IMR-90 (cell line): ENCODE data around the gene MYLK4. TPM values are rescaled to one million over a fixed set of nuclear protein-coding genes. Genes with fewer than 3 reads are reported as not detected.

Experiments
- ATAC-seq: fragments of 200-7000 bp; cut with Tn5 transposase; 2 replicates; pipeline ENCODE4 v1.9.1; 2020; ENCODE audit warnings: low read depth, mild to moderate bottlenecking, moderate library complexity
- BruUV-seq: library from RNA; stranded (reverse); fragments of 400-500 nt; replicated peaks from 2 replicates; lab custom pipeline; 2021; lab: Mats Ljungman, UMichigan
- CTCF ChIA-PET: fragments of 300-600 bp; formaldehyde crosslinking; extraction: SDS; loops from one replicate; lab custom pipeline; 2021; ENCODE audit warnings: antibody characterized with exemption; lab: Yijun Ruan, JAX
- POLR2A ChIA-PET: fragments of 300-600 bp; sonication (Branson Sonifier 250); formaldehyde crosslinking; loops from one replicate; lab custom pipeline; 2022; ENCODE audit warnings: antibody characterized with exemption; ENCODE audit not compliant: unreplicated experiment; lab: Charles Lee
- DNase-seq: peaks from one replicate; pipeline ENCODE4 v3.0.0; 2013
- H2AFZ ChIP-seq: replicated peaks from 2 replicates; pipeline ENCODE3; 2013; ENCODE audit warnings: low read length, mild to moderate bottlenecking; ENCODE audit not compliant: poor library complexity
- H2AK5ac ChIP-seq: 2 replicates; pipeline ENCODE4 v1.6.1; 2013; ENCODE audit warnings: low read depth, low read length, inconsistent platforms
- H2AK9ac ChIP-seq: replicated peaks from 2 replicates; pipeline ENCODE3; 2013; ENCODE audit warnings: mild to moderate bottlenecking, low read depth, low read length, moderate library complexity; ENCODE audit not compliant: poor library complexity
- H2BK120ac ChIP-seq: 2 replicates; pipeline ENCODE4 v1.6.1; 2013; ENCODE audit warnings: low read depth, low read length, inconsistent platforms
- H2BK15ac ChIP-seq: 3 replicates; pipeline ENCODE4 v1.6.1; 2013; ENCODE audit warnings: low read depth, low read length, inconsistent platforms
- H2BK20ac ChIP-seq: 2 replicates; pipeline ENCODE4 v1.6.1; 2013; ENCODE audit warnings: low read depth, mild to moderate bottlenecking, inconsistent platforms, low read length, moderate library complexity
- H2BK5ac ChIP-seq: 2 replicates; pipeline ENCODE4 v1.6.1; 2013; ENCODE audit warnings: mild to moderate bottlenecking, low read depth, low read length, inconsistent platforms; ENCODE audit not compliant: poor library complexity, severe bottlenecking
- H3K14ac ChIP-seq: replicated peaks from 2 replicates; pipeline ENCODE4 v1.6.1; 2013; ENCODE audit warnings: low read depth, low read length, inconsistent platforms
- H3K18ac ChIP-seq: 2 replicates; pipeline ENCODE4 v1.6.1; 2013; ENCODE audit warnings: low read depth, low read length, control low read depth
- H3K23ac ChIP-seq: 2 replicates; pipeline ENCODE4 v1.6.1; 2013; ENCODE audit warnings: low read depth, low read length, inconsistent platforms
- H3K27ac ChIP-seq: 2 replicates; pipeline ENCODE4 v1.5.1; 2013; ENCODE audit warnings: mild to moderate bottlenecking, control low read depth, low read length; ENCODE audit not compliant: insufficient read depth
- H3K27me3 ChIP-seq: 2 replicates; pipeline ENCODE4 v1.6.1; 2013; ENCODE audit warnings: low read length; ENCODE audit not compliant: control insufficient read depth, insufficient read depth
- H3K36me3 ChIP-seq: 2 replicates; pipeline ENCODE4 v1.6.1; 2013; ENCODE audit warnings: low read length, mixed read lengths; ENCODE audit not compliant: control insufficient read depth, insufficient read depth
- H3K4ac ChIP-seq: 2 replicates; pipeline ENCODE4 v1.6.1; 2013; ENCODE audit warnings: low read depth, low read length, inconsistent platforms
- H3K4me1 ChIP-seq: 2 replicates; pipeline ENCODE4 v1.6.1; 2013; ENCODE audit warnings: low read length, mixed read lengths; ENCODE audit not compliant: control insufficient read depth, insufficient read depth
- H3K4me2 ChIP-seq: 2 replicates; pipeline ENCODE4 v1.6.1; 2013; ENCODE audit warnings: low read depth, mild to moderate bottlenecking, control low read depth, low read length, moderate library complexity
- H3K4me3 ChIP-seq: 2 replicates; pipeline ENCODE4 v1.5.1; 2013; ENCODE audit warnings: low read depth, mild to moderate bottlenecking, control low read depth, low read length, moderate library complexity; ENCODE audit not compliant: insufficient read depth
- H3K56ac ChIP-seq: 2 replicates; pipeline ENCODE4 v1.6.1; 2013; ENCODE audit warnings: low read length, inconsistent platforms; ENCODE audit not compliant: insufficient read depth; ENCODE audit errors: extremely low read depth
- H3K79me1 ChIP-seq, 2 experiments: 2 replicates each; pipeline ENCODE4 v1.6.1; 2013; ENCODE audit warnings: low read length in 2 of 2, inconsistent platforms in 1 of 2, low read depth in 1 of 2
- H3K9ac ChIP-seq: 2 replicates; pipeline ENCODE4 v1.6.1; 2013; ENCODE audit warnings: low read depth, low read length, control low read depth
- H3K9me1 ChIP-seq: 2 replicates; pipeline ENCODE4 v1.6.1; 2013; ENCODE audit warnings: low read length, inconsistent platforms; ENCODE audit not compliant: insufficient read depth
- H3K9me3 ChIP-seq: 2 replicates; pipeline ENCODE4 v1.6.1; 2013; ENCODE audit warnings: low read length; ENCODE audit not compliant: control insufficient read depth, insufficient read depth
- H4K20me1 ChIP-seq: 2 replicates; pipeline ENCODE4 v1.6.1; 2013; ENCODE audit warnings: low read length, inconsistent platforms; ENCODE audit not compliant: insufficient read depth
- H4K5ac ChIP-seq: 2 replicates; pipeline ENCODE4 v1.6.1; 2013; ENCODE audit warnings: mild to moderate bottlenecking, low read depth, low read length, control low read depth
- H4K8ac ChIP-seq, 2 experiments: 2 replicates each; pipeline ENCODE4 v1.6.1; 2013; ENCODE audit warnings: low read depth in 2 of 2, low read length in 2 of 2, control low read depth in 1 of 2, inconsistent platforms in 1 of 2
- H4K91ac ChIP-seq: 2 replicates; pipeline ENCODE4 v1.6.1; 2013; ENCODE audit warnings: low read depth, low read length, inconsistent platforms; ENCODE audit not compliant: insufficient read depth
- MAFK ChIP-seq: IDR thresholded peaks from 2 replicates; pipeline ENCODE4 v1.6.1; 2012; ENCODE audit warnings: low read depth, low read length, improper control_type of control experiment
- WGBS, 2 experiments: methylation state at CpG; one replicate each; pipeline versions ENCODE4 v1.1.5 to v1.1.7; 2013; ENCODE audit warnings: missing lambda C conversion rate in 2 of 2; ENCODE audit not compliant: insufficient read length in 1 of 2; ENCODE audit errors: extremely low coverage in 2 of 2; 5-methylcytosine and 5-hydroxymethylcytosine counted together
- dilution Hi-C: fragments of 300-500 bp; cut with HindIII; formaldehyde crosslinking; loops from one replicate; pipeline ENCODE4 v1.14.3; 2018; ENCODE audit warnings: low sequenced_read_pairs; ENCODE audit not compliant: unreplicated experiment
- in situ Hi-C: fragments of 300-500 bp; cut with MboI; formaldehyde crosslinking; loops from 3 replicates; pipeline ENCODE4 v1.14.3; 2019; ENCODE audit warnings: low sequenced_read_pairs, inconsistent platforms, mixed read lengths
- intact Hi-C: fragments of 100-400 bp; cut with micrococcal nuclease; formaldehyde crosslinking; loops from 2 replicates; pipeline ENCODE4 v1.10.0; 2022
- polyA plus RNA-seq, 3 experiments: library from polyadenylated mRNA; depleted of rRNA; stranded (reverse); fragments of >200 nt; gene quantifications; 2 replicates each; pipeline ENCODE4 v1.2.3, GENCODE V29; 2012; ENCODE audit warnings: low replicate concordance in 1 of 3
- total RNA-seq: library from RNA; depleted of rRNA; stranded (reverse); fragments of >200 nt; gene quantifications from 2 replicates; pipeline ENCODE4 v1.2.3, GENCODE V29; 2012

Gene MYLK4
- total and polyA plus RNA-seq, 2 of the 4 experiments (the other 2 are of a cell fraction) = under 0.01 to 0.07 TPM

- 38% methylated on average over 2 of the region's 3 CpGs; no CpG with 5 or more reads in 1 of the 2 experiments for WGBS, 2 experiments
- Histone ChIP-seq H2BK120ac (no peak overlapping the region), H4K91ac (no peak overlapping the region), H3K18ac (no peak overlapping the region), H2AK9ac (no peak overlapping the region), H3K36me3 (no peaks in the 10 kb centered on the region), H2BK20ac (no peak overlapping the region), H2BK15ac (no peak overlapping the region), H3K4me3 (no peak overlapping the region), H4K20me1 (no peaks in the 10 kb centered on the region), H3K9me3 (no peaks in the 10 kb centered on the region), H3K9me1 (no peaks in the 10 kb centered on the region), H4K5ac (no peak overlapping the region), H3K9ac (no peak overlapping the region), H3K27me3 (no peaks in the 10 kb centered on the region), H3K23ac (no peak overlapping the region), H3K4ac (no peak overlapping the region), H3K56ac (no peak overlapping the region), H2BK5ac (no peak overlapping the region), H3K27ac (no peak overlapping the region), H2AK5ac (no peak overlapping the region), H3K79me1 (no peaks in the 10 kb centered on the region), H3K14ac (no peak overlapping the region), H3K4me2 (no peak overlapping the region), H3K4me1 (peaks cover 5% of the 10 kb centered on the region; the same call in 1 of the 2 replicates), H2AFZ (no peak overlapping the region), H4K8ac (no peak overlapping the region)
- ATAC-seq (no peak), DNase-seq (no peak)
- intact Hi-C loops = no loop called here
- ChIA-PET POLR2A (no interaction called here), CTCF (no interaction called here)
- no peak for TF ChIP-seq MAFK
- in situ Hi-C loops = no loop called here
- BruUV-seq = no TSS peak
- dilution Hi-C loops = no loop called here
Measured at GRCh38 chr6:2661651-2662050, 89.1 kb downstream of the MYLK4 start.
